Uterus (tissue), 2 donors: ENCODE data around the gene CEP350.

ENCODE experiments used
- CTCF ChIP-seq, 4 experiments: fragments of 200-600 bp in 2 of 4; fragments of 450-650 bp in 2 of 4; sonication (generic) in 2 of 4; IDR thresholded peaks; one replicate each; pipeline ENCODE4 v1.5.1; 2016 to 2019; ENCODE audit warnings: antibody characterized with exemption in 4 of 4, mild to moderate bottlenecking in 2 of 4, moderate library complexity in 1 of 4
- POLR2A ChIP-seq, 2 donors: fragments of 450-650 bp; IDR thresholded peaks; one replicate each; pipeline ENCODE4 v1.6.1; 2016; ENCODE audit warnings: antibody characterized with exemption in 2 of 2, mild to moderate bottlenecking in 1 of 2, moderate library complexity in 1 of 2

GRCh38 chr1:180101411-180101810, 146.8 kb downstream of the CEP350 start:
- TF ChIP-seq CTCF (IDR thresholded peaks at IDR 0.05), result no peak
- no peak for TF ChIP-seq POLR2A (IDR thresholded peaks at IDR 0.05)
